HUES6 (cell line): Measurements from ENCODE around the gene VEGFC.
A peak's percentile ranks its signal among the peaks of the same experiment; 100 is the strongest.

Experiments
- H3K27ac ChIP-seq: 2 replicates; pipeline ENCODE4 v1.7.0; 2013; ENCODE audit warnings: low read depth, mild to moderate bottlenecking, low read length, inconsistent platforms
- H3K27me3 ChIP-seq: 2 replicates; pipeline ENCODE4 v1.6.1; 2013; ENCODE audit warnings: low read length; ENCODE audit not compliant: control insufficient read depth, insufficient read depth
- H3K36me3 ChIP-seq: 2 replicates; pipeline ENCODE4 v1.6.1; 2013; ENCODE audit warnings: low read length; ENCODE audit not compliant: control insufficient read depth, insufficient read depth
- H3K4me1 ChIP-seq: 2 replicates; pipeline ENCODE4 v1.6.1; 2013; ENCODE audit warnings: low read length; ENCODE audit not compliant: control insufficient read depth, insufficient read depth
- H3K4me3 ChIP-seq: 2 replicates; pipeline ENCODE4 v1.5.1; 2013; ENCODE audit warnings: low read depth, low read length
- H3K9ac ChIP-seq: one replicate; pipeline ENCODE4 v1.6.1; 2013; ENCODE audit warnings: mild to moderate bottlenecking, low read length
- H3K9me3 ChIP-seq: 2 replicates; pipeline ENCODE4 v1.6.1; 2013; ENCODE audit warnings: low read depth, low read length; ENCODE audit not compliant: control insufficient read depth, insufficient read depth

Gene VEGFC, protein sequence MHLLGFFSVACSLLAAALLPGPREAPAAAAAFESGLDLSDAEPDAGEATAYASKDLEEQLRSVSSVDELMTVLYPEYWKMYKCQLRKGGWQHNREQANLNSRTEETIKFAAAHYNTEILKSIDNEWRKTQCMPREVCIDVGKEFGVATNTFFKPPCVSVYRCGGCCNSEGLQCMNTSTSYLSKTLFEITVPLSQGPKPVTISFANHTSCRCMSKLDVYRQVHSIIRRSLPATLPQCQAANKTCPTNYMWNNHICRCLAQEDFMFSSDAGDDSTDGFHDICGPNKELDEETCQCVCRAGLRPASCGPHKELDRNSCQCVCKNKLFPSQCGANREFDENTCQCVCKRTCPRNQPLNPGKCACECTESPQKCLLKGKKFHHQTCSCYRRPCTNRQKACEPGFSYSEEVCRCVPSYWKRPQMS

GRCh38 chr4:176792326-176793059, at the start of gene VEGFC:
Gene VEGFC (minus strand): TSS chr4:176792922. CDS start chr4:176792311, 611 bp downstream.
- no peak within 1 kb of the TSS for H3K27ac ChIP-seq
- no peaks in the 10 kb centered on the region for H3K9me3 ChIP-seq
- peak within 1 kb of the TSS; percentile 47 for H3K9ac ChIP-seq
- peaks cover 40% of the 10 kb centered on the region for H3K27me3 ChIP-seq
- H3K4me3 ChIP-seq: peak within 1 kb of the TSS; percentile 71
- H3K4me1 ChIP-seq: no peaks in the 10 kb centered on the region
- H3K36me3 ChIP-seq: no peaks in the 10 kb centered on the region

DNA sequence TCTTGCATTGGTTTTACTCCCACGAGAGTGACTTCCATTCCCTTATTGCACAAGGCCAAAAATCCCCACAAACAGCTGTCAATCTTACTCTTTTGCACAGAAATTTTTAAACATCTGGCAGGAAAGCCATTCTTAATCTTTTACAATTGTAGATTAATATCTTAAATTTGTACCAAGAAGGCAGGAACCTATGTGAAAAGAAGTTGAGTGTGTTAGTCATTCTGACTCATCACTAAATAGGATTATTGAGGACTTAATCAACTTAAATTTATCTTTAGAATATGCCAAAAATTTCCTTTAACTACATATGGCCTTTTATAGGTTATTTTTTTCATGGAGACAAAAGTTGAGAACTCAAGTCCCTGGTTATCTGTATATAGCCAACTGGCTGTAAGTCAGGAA, 49.0 kb upstream of the VEGFC start:
- Histone ChIP-seq H3K9ac (no peak overlapping the region), H3K36me3 (no peaks in the 10 kb centered on the region), H3K4me1 (no peaks in the 10 kb centered on the region), H3K27me3 (no peaks in the 10 kb centered on the region), H3K27ac (no peak overlapping the region), H3K9me3 (no peaks in the 10 kb centered on the region), H3K4me3 (no peak overlapping the region)

- Histone ChIP-seq H3K9ac (no peak overlapping the region), H3K27me3 (no peaks in the 10 kb centered on the region), H3K36me3 (no peaks in the 10 kb centered on the region), H3K4me3 (no peak overlapping the region), H3K4me1 (no peaks in the 10 kb centered on the region), H3K9me3 (no peaks in the 10 kb centered on the region), H3K27ac (no peak overlapping the region)
Measured at GRCh38 chr4:176840166-176840565, 47.4 kb upstream of the VEGFC start.

DNA sequence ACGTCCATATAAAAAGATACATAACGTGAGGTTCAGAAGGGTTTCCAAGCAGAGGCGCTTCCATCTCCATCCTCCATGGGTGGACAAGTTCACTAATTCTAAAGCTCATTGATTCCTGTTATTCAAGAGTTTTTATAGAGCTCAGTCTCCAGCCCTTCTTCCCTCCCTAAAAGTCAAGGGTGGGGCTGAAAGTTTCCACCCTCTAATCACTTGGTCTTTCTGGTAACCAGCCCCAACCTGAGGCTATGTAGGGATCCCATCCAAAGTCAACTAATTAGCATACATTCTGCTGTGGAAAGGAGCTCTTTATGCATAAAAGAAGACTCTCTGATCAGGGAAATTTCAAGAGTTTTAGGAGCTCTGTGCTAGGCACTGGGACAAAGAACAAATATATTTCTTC, 46.9 kb upstream of the VEGFC start:
- Histone ChIP-seq H3K27ac (no peak overlapping the region), H3K27me3 (no peaks in the 10 kb centered on the region), H3K36me3 (no peaks in the 10 kb centered on the region), H3K9ac (no peak overlapping the region), H3K4me1 (no peaks in the 10 kb centered on the region), H3K4me3 (no peak overlapping the region), H3K9me3 (no peaks in the 10 kb centered on the region)

DNA sequence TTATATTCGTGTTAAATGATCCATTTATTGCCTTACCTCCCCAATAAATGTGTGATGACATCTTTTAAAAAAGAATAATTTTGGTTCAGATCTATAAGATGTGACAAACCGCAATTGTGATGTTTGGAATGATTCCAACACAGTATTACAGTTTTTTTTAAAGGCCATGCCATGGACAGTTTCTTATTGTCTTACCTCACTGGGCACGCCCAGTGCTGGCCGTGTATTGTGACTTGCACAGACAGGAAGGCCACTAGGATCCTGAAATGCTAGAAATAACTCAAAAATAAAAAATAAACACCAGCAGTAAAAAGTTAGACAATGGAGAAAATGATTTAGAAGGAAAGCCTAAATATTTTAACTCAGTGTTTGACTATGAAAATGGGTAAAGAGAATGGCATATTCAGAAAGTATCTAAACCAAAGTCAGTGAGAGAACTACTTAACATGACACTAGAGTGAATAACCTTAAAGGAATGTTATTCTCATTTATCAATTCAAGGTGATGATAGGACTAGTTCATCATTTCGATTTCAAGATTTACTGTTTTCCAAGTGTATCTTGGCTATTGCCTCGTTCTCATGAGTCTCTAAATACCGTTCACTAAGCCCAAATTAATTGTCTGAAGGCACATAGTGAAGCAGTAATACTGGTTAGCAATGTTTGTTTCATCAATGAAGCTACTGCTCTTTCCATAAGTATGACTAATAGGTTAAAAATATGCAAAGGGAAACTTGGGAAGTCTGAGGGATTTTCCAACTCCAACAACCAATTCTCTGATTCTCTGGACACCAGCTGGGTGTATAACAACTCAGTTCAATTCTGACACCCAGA, 46.1 kb upstream of the VEGFC start:
- Histone ChIP-seq H3K9ac (no peak overlapping the region), H3K4me1 (no peaks in the 10 kb centered on the region), H3K36me3 (no peaks in the 10 kb centered on the region), H3K27ac (no peak overlapping the region), H3K27me3 (no peaks in the 10 kb centered on the region), H3K4me3 (no peak overlapping the region), H3K9me3 (no peaks in the 10 kb centered on the region)

GRCh38 chr4:176837169-176837895, 44.6 kb upstream of the VEGFC start:
- no peaks in the 10 kb centered on the region for H3K9me3 ChIP-seq
- no peak overlapping the region for H3K4me3 ChIP-seq
- no peak overlapping the region for H3K9ac ChIP-seq
- H3K36me3 ChIP-seq: no peaks in the 10 kb centered on the region
- H3K27ac ChIP-seq: no peak overlapping the region
- no peaks in the 10 kb centered on the region for H3K27me3 ChIP-seq
- H3K4me1 ChIP-seq: no peaks in the 10 kb centered on the region

- H3K27me3 ChIP-seq: no peaks in the 10 kb centered on the region
- H3K27ac ChIP-seq: no peak overlapping the region
- no peak overlapping the region for H3K4me3 ChIP-seq
- no peaks in the 10 kb centered on the region for H3K36me3 ChIP-seq
- no peak overlapping the region for H3K9ac ChIP-seq
- H3K4me1 ChIP-seq: no peaks in the 10 kb centered on the region
- no peaks in the 10 kb centered on the region for H3K9me3 ChIP-seq
Measured at GRCh38 chr4:176834531-176834930, 41.8 kb upstream of the VEGFC start.

DNA sequence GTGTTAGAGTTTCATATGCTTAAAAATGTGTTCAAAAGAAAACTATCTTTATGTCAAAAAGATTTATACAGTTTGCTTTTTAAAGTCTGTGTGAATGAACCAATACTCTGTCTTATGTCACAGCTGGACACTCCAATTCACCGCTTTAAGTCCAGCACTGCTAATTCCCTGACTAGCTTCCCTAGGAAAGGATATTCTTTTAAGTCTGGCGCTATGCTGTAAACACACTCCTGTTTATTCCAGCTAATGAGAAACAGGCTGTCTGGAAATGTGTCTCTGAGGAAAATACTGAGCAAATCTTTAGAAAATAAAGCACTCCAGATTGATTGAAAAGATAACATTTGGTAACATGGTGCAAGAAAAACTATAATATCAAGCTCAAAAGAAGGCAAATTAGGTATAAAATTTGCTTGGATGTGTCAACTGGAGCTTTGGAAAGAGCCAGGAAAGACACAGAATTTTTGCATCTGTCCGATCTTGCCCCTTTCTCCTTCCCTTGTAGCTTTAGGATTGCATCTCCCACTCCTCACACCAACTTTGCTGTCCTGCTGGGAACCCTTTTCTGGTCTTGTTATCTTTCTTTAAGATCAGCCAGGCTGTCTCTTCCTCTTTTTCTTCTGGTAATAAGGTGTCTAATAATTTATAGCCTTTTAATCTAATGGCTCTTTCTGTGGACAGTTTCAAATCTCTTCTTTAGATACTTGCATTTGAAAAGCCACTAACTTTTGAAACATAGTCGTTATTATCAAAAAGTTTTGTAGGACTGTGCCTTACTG, 40.9 kb upstream of the VEGFC start:
- no peak overlapping the region for H3K9ac ChIP-seq
- no peaks in the 10 kb centered on the region for H3K4me1 ChIP-seq
- H3K27me3 ChIP-seq: no peaks in the 10 kb centered on the region
- H3K27ac ChIP-seq: no peak overlapping the region
- no peaks in the 10 kb centered on the region for H3K36me3 ChIP-seq
- no peaks in the 10 kb centered on the region for H3K9me3 ChIP-seq
- H3K4me3 ChIP-seq: no peak overlapping the region

- Histone ChIP-seq H3K36me3 (no peaks in the 10 kb centered on the region), H3K4me3 (no peak overlapping the region), H3K9me3 (no peaks in the 10 kb centered on the region)
Measured at GRCh38 chr4:176830971-176831370, 38.2 kb upstream of the VEGFC start.

GRCh38 chr4:176825586-176825985, 32.9 kb upstream of the VEGFC start:
- no peak overlapping the region for H3K9ac ChIP-seq
- H3K36me3 ChIP-seq: no peaks in the 10 kb centered on the region
- H3K27me3 ChIP-seq: no peaks in the 10 kb centered on the region
- H3K4me1 ChIP-seq: no peaks in the 10 kb centered on the region
- no peaks in the 10 kb centered on the region for H3K9me3 ChIP-seq
- H3K27ac ChIP-seq: no peak overlapping the region
- no peak overlapping the region for H3K4me3 ChIP-seq

More at GRCh38 chr4:176830971-176831370, 38.2 kb upstream of the VEGFC start:
- no peak overlapping the region for H3K27ac ChIP-seq
- H3K27me3 ChIP-seq: no peaks in the 10 kb centered on the region
- H3K9ac ChIP-seq: no peak overlapping the region
- no peaks in the 10 kb centered on the region for H3K4me1 ChIP-seq
